ENCODE results near the gene SPRED1. TPM values are rescaled to one million over a fixed set of nuclear protein-coding genes. Genes with fewer than 3 reads are reported as not detected.
A peak's percentile ranks its signal among the peaks of the same experiment; 100 is the strongest.

The SPRED1 gene
- total and polyA plus RNA-seq, 9 of the 15 experiments (the other 6 are each of a cell fraction or from before 2014, with no cell fraction given): 2.8 to 17.4 (median 7.9) TPM

- no peak overlapping the region for H3K9ac ChIP-seq (ENCODE audit: insufficient read depth in 1 of 2, low read depth in 2 of 2, low read length in 2 of 2)
- H3K9me3 ChIP-seq (replicated peaks; ENCODE audit: control insufficient read depth, insufficient read depth, low read depth, low read length): no peaks in the 10 kb centered on the region
- in situ Hi-C loops (cut with MboI): no loop called here
- H3K4me2 ChIP-seq (ENCODE audit: insufficient read depth, low read length): no peak overlapping the region
- H3K9me1 ChIP-seq (ENCODE audit: control insufficient read depth, insufficient read depth, low read length): no peaks in the 10 kb centered on the region
- H3K4me3 ChIP-seq: no peak overlapping the region
- no peaks in the 10 kb centered on the region for H3K27me3 ChIP-seq (ENCODE audit: control insufficient read depth in 2 of 2, insufficient read depth in 2 of 2, low read length in 2 of 2)
- WGBS (ENCODE audit: insufficient coverage, low coverage, missing lambda C conversion rate): 91% methylated on average over 3 of the region's 3 CpGs
- no peak for DNase-seq (ENCODE audit: extremely low read depth in 1 of 4, low spot score in 3 of 4)
- no peak for FAIRE-seq
- TF ChIP-seq TBL1XR1 (IDR thresholded peaks at IDR 0.05; ENCODE audit: low read length in 2 of 2) (no peak), DMBX1 (CRISPR knock-in tag; IDR thresholded peaks at IDR 0.05; ENCODE audit: borderline replicate concordance) (no peak), ZNF239 (CRISPR knock-in tag; IDR thresholded peaks at IDR 0.05) (no peak), DNMT1 (IDR thresholded peaks at IDR 0.05) (no peak), HEY1 (CRISPR knock-in tag; IDR thresholded peaks at IDR 0.05; ENCODE audit: borderline replicate concordance) (no peak)
- H4K20me1 ChIP-seq (replicated peaks; ENCODE audit: control insufficient read depth, insufficient read depth, low read length): no peaks in the 10 kb centered on the region
- H3K27ac ChIP-seq (ENCODE audit: extremely low read depth, low read depth, low read length): no peak overlapping the region
- ChIA-PET CTCF (ENCODE audit: low intra/inter-chr PET ratio) (no interaction called here), POLR2A (no interaction called here)
- intact Hi-C loops (cut with micrococcal nuclease): no loop called here
- H2AFZ ChIP-seq (ENCODE audit: low read depth, low read length): no peak overlapping the region
- no peak for ATAC-seq
- no peaks in the 10 kb centered on the region for H3K4me1 ChIP-seq (replicated peaks in 1 of 2; ENCODE audit: control insufficient read depth in 2 of 2, insufficient read depth in 2 of 2, low read length in 2 of 2)
- no TSS peak for BruUV-seq (replicated peaks)
- peaks cover 7% of the 10 kb centered on the region; the same call in 1 of the 3 replicates for H3K36me3 ChIP-seq (ENCODE audit: control insufficient read depth, insufficient read depth, low read length)
- peaks cover 21% of the 10 kb centered on the region; the same call in 2 of the 3 replicates for H3K79me2 ChIP-seq (ENCODE audit: control insufficient read depth, insufficient read depth, low read length)
Measured at GRCh38 chr15:38308797-38309196, 56.2 kb downstream of the SPRED1 start.

- no peak overlapping the region for H2AFZ ChIP-seq (ENCODE audit: low read depth, low read length)
- no peak for DNase-seq (ENCODE audit: extremely low read depth in 1 of 4, low spot score in 3 of 4)
- no peaks in the 10 kb centered on the region for H3K27me3 ChIP-seq (ENCODE audit: control insufficient read depth in 2 of 2, insufficient read depth in 2 of 2, low read length in 2 of 2)
- ATAC-seq: no peak
- peaks cover 9% of the 10 kb centered on the region; the same call in 2 of the 3 replicates for H3K36me3 ChIP-seq (ENCODE audit: control insufficient read depth, insufficient read depth, low read length)
- intact Hi-C loops (cut with micrococcal nuclease): no loop called here
- H3K9me1 ChIP-seq (ENCODE audit: control insufficient read depth, insufficient read depth, low read length): no peaks in the 10 kb centered on the region
- H3K4me3 ChIP-seq: no peak overlapping the region
- no peaks in the 10 kb centered on the region for H3K9me3 ChIP-seq (replicated peaks; ENCODE audit: control insufficient read depth, insufficient read depth, low read depth, low read length)
- H3K4me2 ChIP-seq (ENCODE audit: insufficient read depth, low read length): no peak overlapping the region
- no peak for FAIRE-seq
- no peaks in the 10 kb centered on the region for H4K20me1 ChIP-seq (replicated peaks; ENCODE audit: control insufficient read depth, insufficient read depth, low read length)
- H3K27ac ChIP-seq (ENCODE audit: extremely low read depth, low read depth, low read length): no peak overlapping the region
- in situ Hi-C loops (cut with MboI): no loop called here
- H3K9ac ChIP-seq (ENCODE audit: insufficient read depth in 1 of 2, low read depth in 2 of 2, low read length in 2 of 2): no peak overlapping the region
- ChIA-PET CTCF (ENCODE audit: low intra/inter-chr PET ratio) (no interaction called here), POLR2A (interaction anchor here (0.7 to 1.7 kb wide), 2 partner anchors 11 to 12 kb away, joined by 3 read pairs; no protein-coding TSS in a partner anchor)
- 82% methylated on average over 3 of the region's 3 CpGs for WGBS (ENCODE audit: insufficient coverage, low coverage, missing lambda C conversion rate)
- no peaks in the 10 kb centered on the region for H3K4me1 ChIP-seq (replicated peaks in 1 of 2; ENCODE audit: control insufficient read depth in 2 of 2, insufficient read depth in 2 of 2, low read length in 2 of 2)
- H3K79me2 ChIP-seq (ENCODE audit: control insufficient read depth, insufficient read depth, low read length): peaks cover 20% of the 10 kb centered on the region; the same call in 2 of the 3 replicates
- no TSS peak for BruUV-seq (replicated peaks)
- no peak for TF ChIP-seq ZEB2 (IDR thresholded peaks at IDR 0.05)
- TF ChIP-seq ZNF316 (IDR thresholded peaks at IDR 0.05): peak; percentile 73
- TF ChIP-seq FOXM1 (IDR thresholded peaks at IDR 0.05; ENCODE audit: low read depth): no peak
- no peak for TF ChIP-seq FOXM1 (CRISPR knock-in tag; IDR thresholded peaks at IDR 0.05; ENCODE audit: low read depth)
- TF ChIP-seq MAFG (tag; conservative IDR thresholded peaks at IDR 0.05): peak; percentile 49; the same call in 1 of the 2 replicates
- no peak for TF ChIP-seq OTX1 (CRISPR knock-in tag; IDR thresholded peaks at IDR 0.05)
- no peak for TF ChIP-seq CREM (IDR thresholded peaks at IDR 0.05; ENCODE audit: low read depth)
- TF ChIP-seq MAFF (IDR thresholded peaks at IDR 0.05; ENCODE audit: low read length): 0 out of 2 replicates have a peak, but pooled peaks have one; percentile 45
- no peak for TF ChIP-seq ZBTB7A (IDR thresholded peaks at IDR 0.05; ENCODE audit: borderline replicate concordance, control insufficient read depth, low read depth, low read length)
- TF ChIP-seq C11orf30 (IDR thresholded peaks at IDR 0.05; ENCODE audit: low read depth): peak; percentile 58; the same call in 1 of the 2 replicates
- TF ChIP-seq RHOXF2B (CRISPR knock-in tag; conservative IDR thresholded peaks at IDR 0.05): no peak
- TF ChIP-seq CLOCK (CRISPR knock-in tag; IDR thresholded peaks at IDR 0.05; ENCODE audit: borderline replicate concordance): no peak
- TF ChIP-seq TBP (optimal IDR thresholded peaks at IDR 0.05; ENCODE audit: low read depth, low read length): no peak
Measured at GRCh38 chr15:38312190-38312589, 59.6 kb downstream of the SPRED1 start.
